ENCODE measurements around the gene GABBR2.

- TF ChIP-seq CTCF (optimal IDR thresholded peaks at IDR 0.05 in 1 of 3, IDR thresholded peaks at IDR 0.05 in 1 of 3, conservative IDR thresholded peaks at IDR 0.05 in 1 of 3; ENCODE audit: extremely low read depth in 1 of 3, insufficient read depth in 2 of 3, low read length in 3 of 3) = no peak
- TF ChIP-seq EZH2 (IDR thresholded peaks at IDR 0.05; ENCODE audit: low read length) = no peak
Measured at GRCh38 chr9:98667005-98667640, 41.6 kb downstream of the GABBR2 start.
